ENCODE measurements around the gene BICDL1.

Gene BICDL1

GRCh38 chr12:120055231-120056000 lies 66.4 kb downstream of the BICDL1 start:
- no peak for DNase-seq

- no peak for DNase-seq
Observed at GRCh38 chr12:120056739-120057138, 67.7 kb downstream of the BICDL1 start.

- DNase-seq: no peak
Observed at GRCh38 chr12:120060196-120060595, 71.2 kb downstream of the BICDL1 start.

GRCh38 chr12:120060717-120061116 lies 71.7 kb downstream of the BICDL1 start:
- no peak for DNase-seq

GRCh38 chr12:120061575-120062214 lies 72.7 kb downstream of the BICDL1 start:
- DNase-seq: no peak

- no peak for DNase-seq
Observed at GRCh38 chr12:120062976-120063579, 74.0 kb downstream of the BICDL1 start.

- DNase-seq: no peak
Observed at GRCh38 chr12:120064054-120064940, 75.3 kb downstream of the BICDL1 start.

GRCh38 chr12:120065472-120065871 lies 76.4 kb downstream of the BICDL1 start:
- DNase-seq: no peak

- DNase-seq: no peak
Observed at GRCh38 chr12:120066341-120066740, 77.3 kb downstream of the BICDL1 start.

- DNase-seq: no peak
Observed at GRCh38 chr12:120067084-120067869, 78.2 kb downstream of the BICDL1 start.

GRCh38 chr12:120067901-120068300 lies 78.9 kb downstream of the BICDL1 start:
- no peak for DNase-seq

- DNase-seq: no peak
Observed at GRCh38 chr12:120069278-120069677, 80.2 kb downstream of the BICDL1 start.

- no peak for DNase-seq
Observed at GRCh38 chr12:120071493-120072020, 82.5 kb downstream of the BICDL1 start.

- no peak for DNase-seq
Observed at GRCh38 chr12:120072472-120073249, 83.6 kb downstream of the BICDL1 start.

- no peak for DNase-seq
Observed at GRCh38 chr12:120075034-120075616, 86.1 kb downstream of the BICDL1 start.

GRCh38 chr12:120076651-120077050 lies 87.6 kb downstream of the BICDL1 start:
- DNase-seq: no peak

GRCh38 chr12:120077260-120077659 lies 88.2 kb downstream of the BICDL1 start:
- no peak for DNase-seq

- DNase-seq: no peak
Observed at GRCh38 chr12:120078868-120079267, 89.8 kb downstream of the BICDL1 start.

GRCh38 chr12:120079411-120080400 lies 90.7 kb downstream of the BICDL1 start:
- DNase-seq: no peak
